Upper lobe of left lung (tissue), 4 donors: ENCODE data around the gene TMEM269.

Source experiments
- CTCF ChIP-seq, 6 experiments: fragments of 450-650 bp in 4 of 6; fragments of 200-600 bp in 2 of 6; sonication (generic) in 2 of 6; IDR thresholded peaks; one replicate each; pipeline ENCODE4 v1.5.1; 2016 to 2019; ENCODE audit warnings: antibody characterized with exemption in 6 of 6
- EP300 ChIP-seq, 4 donors: sonication (generic); formaldehyde crosslinking; IDR thresholded peaks; one replicate each; pipeline ENCODE4 v1.5.1; 2017; ENCODE audit warnings: antibody characterized with exemption in 4 of 4, control low read depth in 2 of 4
- POLR2A ChIP-seq, 4 donors: fragments of 450-650 bp; IDR thresholded peaks; one replicate each; pipeline ENCODE4 v1.5.1; 2016 to 2017; ENCODE audit warnings: antibody characterized with exemption in 4 of 4, mild to moderate bottlenecking in 2 of 4
- POLR2AphosphoS5 ChIP-seq, 2 donors: sonication (generic); formaldehyde crosslinking; IDR thresholded peaks; one replicate each; pipeline ENCODE4 v1.5.1; 2017; ENCODE audit warnings: antibody characterized with exemption in 2 of 2

DNA sequence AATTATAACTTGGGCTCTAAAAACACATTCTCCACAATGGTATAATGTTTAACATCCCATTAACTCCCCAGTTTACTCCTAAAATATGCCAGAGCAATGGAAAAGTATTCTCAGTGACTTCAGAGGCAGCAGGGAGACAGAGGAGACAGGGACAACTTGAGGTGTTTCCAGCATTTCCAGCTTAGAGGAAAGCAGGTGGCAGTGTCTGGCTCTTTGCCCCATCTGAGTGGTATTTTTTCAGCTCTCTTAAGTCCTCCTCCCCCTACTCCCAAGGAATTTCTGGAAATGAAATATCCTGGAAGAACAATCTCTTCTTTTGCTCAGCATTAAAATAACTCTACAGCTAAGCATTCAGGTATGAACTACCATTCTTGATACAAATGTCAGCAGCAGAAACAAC is 21.4 kb downstream of the TMEM269 start:
- TF ChIP-seq POLR2AphosphoS5 (IDR thresholded peaks at IDR 0.05) (no peak), CTCF (IDR thresholded peaks at IDR 0.05) (no peak), POLR2A (IDR thresholded peaks at IDR 0.05) (no peak), EP300 (IDR thresholded peaks at IDR 0.05) (no peak)
